Activated T-helper 1 cell treated with anti-CD3 and anti-CD28 coated beads, Interleukin-12 subunit alpha, Interleukin-12 subunit beta, Interleukin-2, Interleukin-4 antibody, amounts not matched to agents 30 ng/mL and 10 ng/mL and 1 ng/mL, durations not matched to agents 14 hours and 24 hours and 36 hours (primary cell): ENCODE data around the gene LRBA. TPM values are rescaled to one million over a fixed set of nuclear protein-coding genes. Genes with fewer than 3 reads are reported as not detected.
"Not testable (repeated sequence)": the region's sequence is repeated elsewhere in the genome, so short reads cannot be mapped to it uniquely, and the experiment has no call there.

Source experiments
- DNase-seq: peaks from one replicate; pipeline ENCODE4 v3.0.0; 2021; ENCODE audit warnings: low spot score
- H3K27ac Mint-ChIP-seq: one replicate; pipeline ENCODE4 v1.8.0; 2021; ENCODE audit warnings: mild to moderate bottlenecking, mixed read lengths
- H3K27me3 Mint-ChIP-seq: one replicate; pipeline ENCODE4 v1.8.0; 2022; ENCODE audit warnings: mild to moderate bottlenecking, moderate library complexity, mixed read lengths; ENCODE audit not compliant: insufficient read depth
- H3K36me3 Mint-ChIP-seq: one replicate; pipeline ENCODE4 v1.8.0; 2021; ENCODE audit warnings: low read depth, mixed read lengths
- H3K4me1 Mint-ChIP-seq: one replicate; pipeline ENCODE4 v1.8.0; 2021; ENCODE audit warnings: low read depth, mixed read lengths
- H3K4me3 Mint-ChIP-seq: one replicate; pipeline ENCODE4 v1.8.0; 2021; ENCODE audit warnings: mild to moderate bottlenecking, moderate library complexity, mixed read lengths
- H3K9me3 Mint-ChIP-seq: one replicate; pipeline ENCODE4 v1.8.0; 2021; ENCODE audit warnings: mixed read lengths
- intact Hi-C: fragments of 100-400 bp; cut with micrococcal nuclease; formaldehyde crosslinking; loops from one replicate; pipeline ENCODE4 v1.15.1; 2024
- total RNA-seq: library from RNA; stranded (reverse); gene quantifications from 2 replicates; pipeline ENCODE4 v1.2.3, GENCODE V29; 2022

Gene LRBA
- total RNA-seq, 1 donor from 2014 or later: 54.2 TPM

DNA sequence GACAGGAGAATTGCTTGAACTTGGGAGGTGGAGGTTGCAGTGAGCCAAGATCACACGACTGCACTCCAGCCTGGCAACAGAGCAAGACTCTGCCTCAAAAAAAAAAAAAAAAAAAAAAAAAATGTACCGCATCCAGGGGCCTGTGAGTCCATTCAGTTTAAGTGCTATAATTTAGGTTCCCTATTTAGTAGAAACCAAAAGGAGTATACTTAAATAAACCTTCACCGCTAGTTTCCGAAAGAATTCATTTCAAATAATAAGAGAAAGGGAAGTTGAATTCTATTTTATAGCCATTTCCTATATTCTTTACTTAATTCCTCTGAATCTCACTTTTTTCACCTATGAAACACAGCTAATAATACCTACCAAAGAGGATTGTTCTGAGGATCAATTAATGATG lies 20.8 kb upstream of the LRBA start:
- intact Hi-C loops: loop anchor here (10.0 kb wide), 1 partner anchor 1659 kb away; no protein-coding TSS in a partner anchor
- Mint-ChIP-seq H3K27me3 (no peaks in the 10 kb centered on the region), H3K9me3 (no peaks in the 10 kb centered on the region), H3K4me1 (peaks cover 24% of the 10 kb centered on the region), H3K27ac (no peak overlapping the region), H3K36me3 (no peaks in the 10 kb centered on the region), H3K4me3 (no peak overlapping the region)
- no peak for DNase-seq

DNA sequence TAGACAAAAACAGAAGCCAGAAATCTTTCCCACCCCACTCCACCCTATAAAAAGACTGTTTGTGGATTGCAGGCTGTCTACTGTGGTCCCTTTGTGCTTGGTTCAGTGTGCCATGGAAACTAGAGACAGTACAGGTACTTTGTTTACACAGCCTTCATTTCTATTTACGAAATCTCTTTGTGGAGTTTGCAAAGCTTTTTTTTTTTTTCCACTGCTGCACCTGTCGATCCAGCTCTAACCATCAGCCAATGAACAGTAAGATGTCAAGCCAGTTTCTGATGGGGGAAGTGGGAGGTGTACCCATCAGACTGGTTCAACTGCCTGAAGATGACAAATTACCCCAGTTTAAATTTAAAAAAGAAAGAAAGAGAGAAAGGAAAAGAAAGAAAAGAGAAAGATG lies 20.2 kb upstream of the LRBA start:
- Mint-ChIP-seq H3K4me1 (peaks cover 29% of the 10 kb centered on the region), H3K27ac (no peak overlapping the region), H3K27me3 (no peaks in the 10 kb centered on the region), H3K4me3 (no peak overlapping the region), H3K36me3 (no peaks in the 10 kb centered on the region), H3K9me3 (no peaks in the 10 kb centered on the region)
- DNase-seq: no peak
- intact Hi-C loops: loop anchor here (10.0 kb wide), 1 partner anchor 1659 kb away; no protein-coding TSS in a partner anchor

DNA sequence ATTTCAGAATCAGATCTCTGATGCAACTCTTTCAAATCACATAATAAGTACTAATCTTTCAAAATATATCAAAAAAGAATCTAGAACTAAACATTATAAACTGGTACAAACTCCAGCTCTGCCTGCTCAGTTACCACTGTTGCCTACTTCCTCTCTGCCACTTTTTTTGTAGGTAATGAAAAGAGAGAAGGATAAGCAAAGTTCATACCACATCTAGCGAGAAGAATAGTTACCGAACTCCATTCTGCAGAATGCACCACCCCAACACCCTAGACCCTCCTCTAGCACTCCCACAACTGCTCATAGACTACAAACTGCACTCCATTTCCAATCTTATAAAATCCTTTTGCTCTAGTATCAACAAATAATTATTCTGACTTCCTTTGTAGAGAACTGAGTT lies 19.7 kb upstream of the LRBA start:
- H3K27me3 Mint-ChIP-seq: no peaks in the 10 kb centered on the region
- no peaks in the 10 kb centered on the region for H3K36me3 Mint-ChIP-seq
- H3K4me3 Mint-ChIP-seq: no peak overlapping the region
- peaks cover 34% of the 10 kb centered on the region for H3K4me1 Mint-ChIP-seq
- no peak overlapping the region for H3K27ac Mint-ChIP-seq
- no peak for DNase-seq
- intact Hi-C loops: loop anchor here (5.0 to 10.0 kb wide), 5 partner anchors 93 to 1660 kb away; no protein-coding TSS in a partner anchor
- no peaks in the 10 kb centered on the region for H3K9me3 Mint-ChIP-seq

DNA sequence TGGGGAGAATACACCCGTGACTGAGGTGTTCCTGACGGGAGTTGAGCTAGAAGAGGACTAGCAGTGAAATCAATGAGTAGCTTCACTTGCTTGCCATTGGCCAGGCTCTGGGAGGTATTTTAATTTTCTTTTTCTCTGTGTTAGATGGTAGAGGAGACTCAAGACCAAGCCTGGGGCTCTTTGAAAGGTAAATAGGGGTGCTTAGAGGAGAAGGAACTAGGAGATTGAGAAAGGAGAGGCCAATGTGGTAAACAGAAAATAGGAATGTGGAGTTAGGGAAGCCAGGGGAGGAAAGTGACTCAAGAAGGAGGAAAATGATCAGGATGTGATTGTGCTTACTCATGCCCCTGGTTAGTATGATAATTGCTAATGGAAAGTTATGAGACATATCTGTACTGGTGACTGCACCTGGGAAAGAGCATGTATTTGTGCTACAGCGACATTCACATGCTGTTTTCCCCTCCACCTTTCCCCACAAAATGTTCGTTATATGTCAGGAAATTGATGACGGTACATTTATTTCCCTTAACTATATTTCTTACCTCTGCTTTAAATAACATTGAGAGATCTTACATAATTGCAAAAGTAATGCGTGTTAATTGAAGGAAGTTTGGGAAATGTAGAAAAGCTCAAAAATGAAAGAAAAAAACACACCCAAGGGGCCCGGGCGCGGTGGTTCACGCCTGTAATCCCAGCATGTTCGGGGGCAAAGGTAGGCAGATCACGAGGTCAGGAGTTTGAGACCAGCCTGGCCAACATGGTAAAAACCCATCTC lies 16.9 kb upstream of the LRBA start:
- Mint-ChIP-seq H3K36me3 (no peaks in the 10 kb centered on the region), H3K4me1 (peaks cover 37% of the 10 kb centered on the region), H3K9me3 (no peaks in the 10 kb centered on the region), H3K27ac (peak overlapping the region; percentile 88), H3K4me3 (peak overlapping the region; percentile 73), H3K27me3 (no peaks in the 10 kb centered on the region)
- intact Hi-C loops: loop anchor here (1.0 to 10.0 kb wide), 8 partner anchors 61 to 1663 kb away; partner anchors contain the start of gene RPS3A
- no peak for DNase-seq

DNA sequence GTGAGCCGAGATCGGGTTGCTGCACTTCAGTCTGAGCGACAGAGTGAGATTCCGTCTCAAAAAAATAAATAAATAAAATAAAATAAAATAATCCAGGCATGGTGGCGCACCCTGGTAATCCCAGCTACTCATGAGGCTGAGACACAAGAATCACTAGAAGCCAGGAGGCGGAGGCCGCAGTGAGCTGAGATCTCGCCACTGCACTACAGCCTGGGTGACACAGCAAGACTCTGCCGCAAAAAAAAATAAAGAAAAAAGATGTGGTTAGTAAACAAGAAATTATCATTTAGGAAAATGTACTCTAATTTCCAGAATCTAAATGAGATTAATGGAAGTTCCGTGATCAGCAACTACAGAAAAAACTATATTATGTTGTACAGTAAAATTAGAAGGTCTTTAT lies 14.5 kb upstream of the LRBA start:
- Mint-ChIP-seq H3K9me3 (no peaks in the 10 kb centered on the region), H3K27ac (peak overlapping the region; percentile 85), H3K4me3 (no peak overlapping the region), H3K36me3 (no peaks in the 10 kb centered on the region), H3K4me1 (peaks cover 27% of the 10 kb centered on the region), H3K27me3 (no peaks in the 10 kb centered on the region)
- intact Hi-C loops: no loop called here
- DNase-seq: no peak

DNA sequence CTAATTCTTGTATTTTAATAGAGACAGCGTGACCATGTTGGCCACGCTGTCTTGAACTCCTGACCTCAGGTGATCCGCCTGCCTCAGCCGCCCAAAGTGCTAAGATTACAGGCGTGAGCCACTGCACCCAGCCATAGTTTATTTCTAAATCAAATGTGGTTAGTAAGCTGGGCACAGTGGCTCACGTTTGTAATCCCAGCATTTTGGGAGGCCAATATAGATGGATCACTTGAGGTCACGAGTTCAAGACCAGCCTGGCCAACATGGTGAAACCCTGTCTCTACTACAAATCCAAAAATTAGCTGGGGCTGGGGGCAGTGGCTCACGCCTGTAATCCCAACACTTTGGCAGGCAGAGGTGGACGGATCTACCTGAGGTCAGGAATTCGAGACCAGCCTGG lies 13.9 kb upstream of the LRBA start:
- H3K27ac Mint-ChIP-seq, DNase-seq, H3K9me3 Mint-ChIP-seq, H3K27me3 Mint-ChIP-seq, intact Hi-C loops, H3K4me3 Mint-ChIP-seq, H3K36me3 Mint-ChIP-seq: not testable (repeated sequence)
- H3K4me1 Mint-ChIP-seq: peaks cover 27% of the 10 kb centered on the region

DNA sequence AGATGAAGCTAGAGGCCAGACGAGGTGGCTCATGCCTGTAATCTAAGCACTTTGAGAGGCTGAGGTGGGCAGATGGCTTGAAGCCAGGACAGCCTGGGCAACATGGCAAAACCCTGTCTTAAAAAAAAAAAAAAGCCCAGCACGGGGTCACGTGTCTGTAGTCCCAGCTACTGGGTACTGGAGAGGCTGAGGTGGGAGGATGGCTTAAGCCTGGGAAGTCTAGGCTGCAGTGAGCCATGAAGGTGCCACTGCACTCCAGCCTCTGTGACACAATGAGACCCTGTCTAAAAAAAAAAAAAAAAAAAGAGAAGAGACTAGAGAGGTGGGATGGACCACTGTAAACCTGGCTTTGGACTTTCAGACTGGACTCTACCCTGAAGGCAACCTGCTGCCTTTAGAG lies 10.7 kb upstream of the LRBA start:
- H3K27me3 Mint-ChIP-seq: no peaks in the 10 kb centered on the region
- H3K4me3 Mint-ChIP-seq: no peak overlapping the region
- H3K4me1 Mint-ChIP-seq: peaks cover 18% of the 10 kb centered on the region
- intact Hi-C loops: no loop called here
- H3K9me3 Mint-ChIP-seq: no peaks in the 10 kb centered on the region
- DNase-seq: no peak
- no peak overlapping the region for H3K27ac Mint-ChIP-seq
- H3K36me3 Mint-ChIP-seq: no peaks in the 10 kb centered on the region

DNA sequence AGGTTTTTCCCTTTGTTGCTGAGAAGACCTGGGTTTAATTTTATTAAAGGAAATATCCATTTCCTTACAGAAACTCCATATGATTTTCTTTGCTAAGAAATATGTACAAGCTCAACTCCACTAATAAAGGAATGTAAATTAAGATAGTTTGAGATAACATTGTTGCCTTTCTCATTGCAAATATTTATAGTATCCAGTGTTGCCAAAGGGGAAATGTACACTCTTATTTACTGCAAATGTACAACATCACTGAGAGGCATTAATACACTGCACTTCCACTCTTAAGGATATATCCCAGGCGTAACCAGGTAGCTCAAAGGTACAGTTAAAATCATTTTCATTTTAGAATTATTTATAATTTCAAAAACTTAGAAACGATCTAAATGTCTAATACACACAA lies 7.5 kb upstream of the LRBA start:
- H3K27me3 Mint-ChIP-seq: no peaks in the 10 kb centered on the region
- H3K27ac Mint-ChIP-seq: no peak overlapping the region
- no peak for DNase-seq
- peaks cover 7% of the 10 kb centered on the region for H3K4me1 Mint-ChIP-seq
- H3K4me3 Mint-ChIP-seq: no peak overlapping the region
- H3K36me3 Mint-ChIP-seq: no peaks in the 10 kb centered on the region
- H3K9me3 Mint-ChIP-seq: no peaks in the 10 kb centered on the region
- intact Hi-C loops: no loop called here

DNA sequence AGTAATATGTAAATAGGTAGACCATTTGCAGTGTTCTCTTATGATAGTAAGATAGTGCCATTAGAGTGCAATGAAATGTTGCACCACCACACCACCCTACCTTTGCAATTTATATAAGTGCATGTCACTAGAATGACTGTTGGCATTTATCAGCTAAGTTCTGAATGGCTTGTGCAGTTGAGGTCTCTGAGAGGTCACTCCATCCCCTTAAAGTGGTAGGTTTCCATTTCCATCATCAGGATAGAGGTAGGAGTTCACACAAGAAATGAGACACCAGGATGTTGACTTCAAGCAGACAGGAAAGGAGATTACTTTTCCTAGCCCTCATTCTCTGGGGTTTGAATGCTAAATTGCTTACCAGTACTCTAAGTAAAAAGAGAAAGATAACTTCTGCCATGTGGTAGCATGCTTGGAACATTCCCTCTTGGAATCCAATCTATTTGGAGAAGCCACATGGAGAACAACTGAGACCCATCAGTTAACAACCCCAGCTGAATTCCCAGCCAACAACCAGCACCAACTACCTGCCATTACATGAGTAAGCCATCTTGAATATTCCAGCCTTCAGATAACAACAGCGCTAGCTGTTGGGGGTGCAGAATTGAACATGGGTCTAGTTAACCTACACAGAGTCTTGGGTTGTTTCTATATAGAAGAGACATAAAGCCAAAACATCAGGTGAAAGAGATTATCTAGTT lies 6.7 kb upstream of the LRBA start:
- intact Hi-C loops: no loop called here
- no peaks in the 10 kb centered on the region for H3K36me3 Mint-ChIP-seq
- H3K4me1 Mint-ChIP-seq: peaks cover 7% of the 10 kb centered on the region
- H3K9me3 Mint-ChIP-seq: no peaks in the 10 kb centered on the region
- H3K4me3 Mint-ChIP-seq: no peak overlapping the region
- H3K27me3 Mint-ChIP-seq: no peaks in the 10 kb centered on the region
- no peak for DNase-seq
- H3K27ac Mint-ChIP-seq: peak overlapping the region; percentile 3

DNA sequence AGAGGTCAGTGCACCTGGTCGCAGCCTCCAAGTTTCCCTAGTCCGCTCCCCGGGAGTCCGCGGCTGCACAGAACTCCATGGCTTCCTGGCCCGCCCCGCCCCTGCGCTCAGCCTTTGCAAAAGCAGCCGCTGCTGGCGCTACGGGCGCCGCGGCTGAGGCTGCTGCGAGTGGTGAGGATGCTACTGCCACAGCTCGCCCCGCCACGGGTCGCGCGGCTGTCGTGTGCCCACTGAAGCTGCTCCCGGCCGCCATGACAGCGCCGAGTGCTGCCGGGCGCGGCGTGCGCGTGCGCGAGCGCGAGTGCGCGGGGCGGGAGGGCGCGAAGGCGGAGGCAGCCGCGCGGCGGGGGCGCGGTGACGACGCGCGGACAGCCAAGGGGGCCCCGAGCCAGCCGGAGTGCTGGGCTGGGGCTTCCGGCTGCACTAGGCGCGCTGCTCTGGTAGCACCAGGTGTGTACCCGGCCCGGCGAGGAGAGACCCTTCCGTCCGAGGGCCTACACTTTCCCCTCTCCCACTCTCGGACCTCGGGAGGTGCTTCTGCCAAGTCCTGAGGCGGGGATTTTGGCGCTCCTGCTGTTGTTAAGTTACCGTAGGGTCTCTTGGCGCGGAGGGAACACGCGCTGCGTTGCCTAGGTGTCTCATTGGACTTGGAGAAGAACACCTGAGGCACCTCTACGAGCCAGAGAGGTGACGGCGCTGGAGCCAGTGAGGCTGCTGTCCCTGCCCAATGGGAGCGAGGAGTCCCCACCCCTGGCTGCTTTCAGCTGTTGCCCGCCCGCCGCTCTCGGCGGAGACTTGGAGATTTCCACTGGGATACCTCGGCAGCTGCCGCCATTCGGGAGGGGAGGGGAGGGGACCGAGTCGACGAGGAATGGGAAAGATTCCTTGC lies 619 bp upstream of the LRBA start:
- Mint-ChIP-seq H3K9me3 (no peaks in the 10 kb centered on the region), H3K27ac (peak overlapping the region; percentile 99), H3K4me1 (peaks cover 34% of the 10 kb centered on the region), H3K27me3 (no peaks in the 10 kb centered on the region), H3K4me3 (peak overlapping the region; percentile 100), H3K36me3 (peaks cover 14% of the 10 kb centered on the region)
- peak; percentile 79 for DNase-seq
- intact Hi-C loops: loop anchor here (1.0 to 10.0 kb wide), 6 partner anchors 15 to 1519 kb away; partner anchors contain the start of genes FBXW7 and RPS3A

DNA sequence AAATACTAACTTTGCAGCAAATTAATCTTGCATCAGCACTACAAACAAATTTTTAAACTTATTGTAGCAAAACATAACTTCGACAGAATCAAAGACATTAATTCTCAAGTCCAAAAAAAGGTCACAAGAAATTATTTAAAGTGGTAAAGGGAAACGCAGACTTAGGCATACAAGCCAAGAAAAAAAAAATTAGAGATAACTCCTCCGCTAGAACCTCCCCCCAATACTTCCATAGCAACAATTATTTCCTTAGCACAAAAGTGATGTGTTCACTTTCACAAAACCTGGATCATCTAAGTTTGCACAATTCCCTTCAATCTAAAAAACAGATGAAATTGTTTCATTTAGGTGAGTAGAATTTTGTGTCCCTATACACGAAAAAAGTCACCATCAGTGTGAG lies 1.1 kb downstream of the LRBA start:
- Mint-ChIP-seq H3K27ac (peak overlapping the region; percentile 99), H3K4me1 (peaks cover 34% of the 10 kb centered on the region), H3K4me3 (peak overlapping the region; percentile 100), H3K36me3 (peaks cover 19% of the 10 kb centered on the region), H3K27me3 (no peaks in the 10 kb centered on the region), H3K9me3 (no peaks in the 10 kb centered on the region)
- no peak for DNase-seq
- intact Hi-C loops: loop anchor here (1.0 to 10.0 kb wide), 7 partner anchors 28 to 1521 kb away; partner anchors contain the start of gene FBXW7

DNA sequence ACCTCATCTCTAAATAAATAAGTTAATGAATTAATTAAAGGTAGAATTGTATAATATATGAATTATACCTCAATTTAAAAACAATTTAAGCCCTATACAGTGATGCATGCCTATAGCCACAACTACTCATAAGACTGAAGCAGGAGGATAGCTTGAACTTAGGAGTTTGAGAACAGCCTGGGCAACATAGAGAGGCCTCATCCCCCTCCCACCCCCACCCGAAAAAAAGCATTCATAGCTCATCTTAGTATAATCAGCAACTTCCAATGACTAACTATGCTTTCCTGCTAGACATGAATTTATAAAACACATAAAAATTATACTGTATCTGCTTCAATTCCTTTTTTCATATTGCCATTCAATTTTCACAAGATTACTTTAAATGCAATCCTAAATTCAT lies 1.6 kb downstream of the LRBA start:
- Mint-ChIP-seq H3K27ac (no peak overlapping the region), H3K4me3 (peak overlapping the region; percentile 100), H3K9me3 (no peaks in the 10 kb centered on the region), H3K4me1 (peaks cover 34% of the 10 kb centered on the region), H3K27me3 (no peaks in the 10 kb centered on the region), H3K36me3 (peaks cover 19% of the 10 kb centered on the region)
- DNase-seq: no peak
- intact Hi-C loops: loop anchor here (5.0 to 10.0 kb wide), 3 partner anchors 106 to 1521 kb away; partner anchors contain the start of gene FBXW7
